Measurements from ENCODE around the gene HAAO. TPM values are rescaled to one million over a fixed set of nuclear protein-coding genes. Genes with fewer than 3 reads are reported as not detected.
A peak's percentile ranks its signal among the peaks of the same experiment; 100 is the strongest.

The HAAO gene
- total and polyA plus RNA-seq, 2 of the 8 experiments (the other 6 are each of a cell fraction or from before 2014, with no cell fraction given): 2.5 to 7.0 TPM

GRCh38 chr2:42835577-42836371 lies 43.4 kb upstream of the HAAO start:
- Histone ChIP-seq H3K9ac (replicated peaks in 1 of 4; ENCODE audit: extremely low read depth in 1 of 4, low read depth in 3 of 4, low read length in 3 of 4) (no peak overlapping the region), H3K27me3 (replicated peaks in 1 of 4; ENCODE audit: control insufficient read depth in 3 of 4, extremely low read depth in 1 of 4, insufficient read depth in 3 of 4, low read length in 3 of 4) (no peaks in the 10 kb centered on the region), H2BK20ac (ENCODE audit: low read length) (no peak overlapping the region), H3K79me2 (ENCODE audit: control insufficient read depth in 1 of 2, insufficient read depth in 2 of 2, low read length in 2 of 2) (no peaks in the 10 kb centered on the region), H2BK5ac (ENCODE audit: low read depth, low read length) (no peak overlapping the region), H3K23me2 (ENCODE audit: low read depth, low read length) (no peaks in the 10 kb centered on the region), H2BK15ac (ENCODE audit: low read length) (no peak overlapping the region), H3K56ac (replicated peaks; ENCODE audit: insufficient read length, low read depth, low read length) (no peak overlapping the region), H3K14ac (ENCODE audit: insufficient read length) (no peak overlapping the region), H4K20me1 (replicated peaks in 1 of 2; ENCODE audit: control insufficient read depth in 1 of 2, insufficient read depth in 2 of 2, low read length in 2 of 2) (no peaks in the 10 kb centered on the region), H3K27ac (ENCODE audit: low read depth, low read length) (no peak overlapping the region), H3K4me1 (replicated peaks in 1 of 4; ENCODE audit: control insufficient read depth in 3 of 4, insufficient read depth in 4 of 4, low read length in 3 of 4) (no peaks in the 10 kb centered on the region), H3K9me3 (ENCODE audit: insufficient read depth in 2 of 2, low read depth in 1 of 2, low read length in 1 of 2) (no peaks in the 10 kb centered on the region), H3K4ac (replicated peaks; ENCODE audit: insufficient read length, low read depth, low read length) (no peak overlapping the region), H2BK12ac (ENCODE audit: low read depth, low read length) (no peak overlapping the region), H3K23ac (ENCODE audit: insufficient read length) (no peak overlapping the region), H3K4me2 (ENCODE audit: insufficient read depth in 1 of 2, low read depth in 2 of 2, low read length in 2 of 2) (no peak overlapping the region), H3K4me3 (ENCODE audit: extremely low read depth in 1 of 4, insufficient read depth in 2 of 4, low read depth in 3 of 4, low read length in 4 of 4) (no peak overlapping the region), H2BK120ac (replicated peaks; ENCODE audit: low read depth, low read length) (no peak overlapping the region), H3K36me3 (ENCODE audit: control insufficient read depth in 2 of 4, insufficient read depth in 4 of 4, low read length in 3 of 4) (no peaks in the 10 kb centered on the region), H2AFZ (ENCODE audit: low read length) (no peak overlapping the region), H4K8ac (ENCODE audit: extremely low read depth, insufficient read depth, low read length) (no peak overlapping the region), H4K91ac (replicated peaks; ENCODE audit: insufficient read length, low read length) (no peak overlapping the region), H3K79me1 (ENCODE audit: low read depth, low read length) (no peaks in the 10 kb centered on the region), H3K18ac (ENCODE audit: extremely low read depth, low read length) (no peak overlapping the region), H2AK5ac (ENCODE audit: low read depth, low read length) (no peak overlapping the region), H4K5ac (ENCODE audit: insufficient read length, low read depth, low read length) (no peak overlapping the region)
- DNase-seq (ENCODE audit: low read depth in 1 of 2, low spot score in 2 of 2) (peak in 1 of 2 experiments; percentile 11), FAIRE-seq (no peak)
- TF ChIP-seq JUND (IDR thresholded peaks at IDR 0.05; ENCODE audit: low read length) (no peak), TBP (IDR thresholded peaks at IDR 0.05; ENCODE audit: low read depth, low read length) (no peak), CBX5 (IDR thresholded peaks at IDR 0.05; ENCODE audit: low read depth, low read length) (no peak), EZH2 (IDR thresholded peaks at IDR 0.05; ENCODE audit: low read depth, low read length, severe bottlenecking) (no peak), PHF8 (conservative IDR thresholded peaks at IDR 0.05; ENCODE audit: low read depth, low read length) (no peak), MAFK (IDR thresholded peaks at IDR 0.05; ENCODE audit: low read depth, low read length) (no peak)
- 93% methylated on average over 5 of the region's 5 CpGs; no CpG with 5 or more reads in 1 of the 2 experiments for WGBS, 2 experiments (ENCODE audit: extremely low coverage in 1 of 2, insufficient coverage in 1 of 2, insufficient read length in 1 of 2, insufficient replicate concordance in 2 of 2, low coverage in 1 of 2, low lambda C conversion rate in 2 of 2, missing lambda C conversion rate in 1 of 2)
- ChIA-PET CTCF (ENCODE audit: partially characterized antibody) (interaction anchor here (0.6 to 12.3 kb wide), 13 partner anchors 8 to 328 kb away, joined by 3 to 119 read pairs (median 4); no protein-coding TSS in a partner anchor), POLR2A (ENCODE audit: partially characterized antibody) (no interaction called here)

Measured in H1 (cell line).